ENCODE data around the gene IL37.

Gene IL37

DNA sequence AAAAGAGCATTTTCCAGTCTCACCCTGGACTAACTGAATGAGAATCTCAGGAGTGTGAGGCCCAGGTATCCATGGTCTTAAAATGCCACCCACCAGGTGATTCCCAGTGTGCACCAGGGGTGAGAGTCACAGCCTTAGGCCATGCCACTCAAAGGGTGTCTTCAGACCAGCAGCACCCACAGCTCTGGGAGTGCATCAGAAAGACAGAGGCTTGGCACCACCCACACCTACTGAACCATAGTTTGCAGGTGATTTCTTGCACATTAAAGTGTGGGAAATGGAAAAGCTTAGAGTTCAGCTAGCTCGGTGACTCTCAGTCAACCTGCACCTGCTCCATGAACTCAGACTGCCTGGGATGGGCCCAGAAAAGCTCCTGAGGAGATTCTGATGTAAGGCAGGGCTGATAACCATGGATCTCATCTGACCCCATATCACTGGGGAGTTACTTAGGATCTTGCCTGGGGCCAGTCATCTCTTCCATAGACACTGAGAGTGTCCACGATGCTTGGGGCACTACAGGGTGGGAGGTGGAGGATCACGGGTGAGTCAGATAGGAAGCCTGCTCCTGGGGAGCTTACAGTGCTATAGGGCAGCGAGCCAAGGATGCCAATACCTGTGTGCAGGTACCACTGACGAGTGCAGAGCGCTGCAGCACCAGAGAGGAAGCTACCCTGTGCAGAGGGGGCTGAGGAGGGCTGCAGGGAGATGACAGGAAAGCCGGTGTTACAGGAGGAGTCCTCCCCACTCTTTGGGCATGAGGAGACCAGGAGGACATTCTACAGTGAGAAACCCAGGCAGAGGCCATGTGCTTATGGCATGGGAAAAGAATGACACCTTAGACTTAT is 4.6 kb downstream of the IL37 start:
- Histone ChIP-seq H3K27ac (ENCODE audit: extremely low read depth, low read depth, low read length) (no peak overlapping the region), H3K36me3 (ENCODE audit: control insufficient read depth in 2 of 2, insufficient read depth in 1 of 2, low read length in 2 of 2) (no peaks in the 10 kb centered on the region), H3K9me3 (ENCODE audit: control insufficient read depth, insufficient read depth, low read depth, low read length) (no peaks in the 10 kb centered on the region), H3K4me1 (ENCODE audit: control insufficient read depth, insufficient read depth, low read length) (no peaks in the 10 kb centered on the region), H3K4me3 (ENCODE audit: low read depth, low read length) (no peak overlapping the region)
- ChIA-PET POLR2A (interaction anchor here (0.6 kb wide), 1 partner anchor 108 kb away, joined by 3 read pairs; no protein-coding TSS in a partner anchor), CTCF (interaction anchor here (0.8 to 1.5 kb wide), 3 partner anchors 26 to 167 kb away, joined by 3 to 4 read pairs (median 4); no protein-coding TSS in a partner anchor)
- TF ChIP-seq ZNF311 (tag by site-specific recombination; IDR thresholded peaks at IDR 0.05; ENCODE audit: borderline replicate concordance) = no peak
- TF ChIP-seq SP3 (tag by site-specific recombination; IDR thresholded peaks at IDR 0.05) = no peak
- TF ChIP-seq ZNF16 (tag by site-specific recombination; IDR thresholded peaks at IDR 0.05; ENCODE audit: low read depth) = no peak
- no peak for TF ChIP-seq ZSCAN16 (tag by site-specific recombination; IDR thresholded peaks at IDR 0.05)
- TF ChIP-seq SALL2 (tag by site-specific recombination; IDR thresholded peaks at IDR 0.05; ENCODE audit: borderline replicate concordance) = no peak

DNA sequence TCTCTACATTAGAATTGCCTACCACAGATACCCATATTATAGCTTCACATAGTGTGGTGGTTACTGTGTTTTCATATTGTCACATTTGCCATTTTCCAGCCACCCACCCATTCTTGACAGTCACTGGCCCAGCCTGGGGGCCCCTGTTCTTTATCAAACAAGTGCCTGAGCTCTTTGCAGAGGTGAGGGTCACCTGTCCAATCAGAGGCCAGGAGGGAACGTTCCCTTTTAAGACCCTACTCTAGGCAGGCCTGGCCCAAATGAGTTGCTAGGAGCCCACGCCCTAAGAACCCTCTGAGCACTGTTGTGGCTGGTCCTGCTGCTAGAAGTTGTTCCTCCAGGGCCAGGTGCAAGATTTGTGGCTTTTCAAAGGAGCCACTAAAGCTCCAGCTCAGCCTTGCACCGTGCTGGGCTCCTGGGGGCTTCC is 5.2 kb downstream of the IL37 start:
- TF ChIP-seq ZNF23 (tag by site-specific recombination; IDR thresholded peaks at IDR 0.05; ENCODE audit: borderline replicate concordance) = no peak
- no peak for TF ChIP-seq ZNF10 (tag by site-specific recombination; IDR thresholded peaks at IDR 0.05)
- TF ChIP-seq, protein P1, sequence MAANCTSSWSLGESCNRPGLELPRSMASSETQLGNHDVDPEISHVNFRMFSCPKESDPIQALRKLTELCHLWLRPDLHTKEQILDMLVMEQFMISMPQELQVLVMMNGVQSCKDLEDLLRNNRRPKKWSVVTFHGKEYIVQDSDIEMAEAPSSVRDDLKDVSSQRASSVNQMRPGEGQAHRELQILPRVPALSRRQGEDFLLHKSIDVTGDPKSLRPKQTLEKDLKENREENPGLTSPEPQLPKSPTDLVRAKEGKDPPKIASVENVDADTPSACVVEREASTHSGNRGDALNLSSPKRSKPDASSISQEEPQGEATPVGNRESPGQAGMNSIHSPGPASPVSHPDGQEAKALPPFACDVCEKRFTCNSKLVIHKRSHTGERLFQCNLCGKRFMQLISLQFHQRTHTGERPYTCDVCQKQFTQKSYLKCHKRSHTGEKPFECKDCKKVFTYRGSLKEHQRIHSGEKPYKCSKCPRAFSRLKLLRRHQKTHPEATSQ (tag by site-specific recombination; IDR thresholded peaks at IDR 0.05) = no peak
- no peak for TF ChIP-seq ZNF311 (tag by site-specific recombination; IDR thresholded peaks at IDR 0.05; ENCODE audit: borderline replicate concordance)
- TF ChIP-seq ZNF629 (tag by site-specific recombination; IDR thresholded peaks at IDR 0.05) = no peak
- TF ChIP-seq, protein P2, sequence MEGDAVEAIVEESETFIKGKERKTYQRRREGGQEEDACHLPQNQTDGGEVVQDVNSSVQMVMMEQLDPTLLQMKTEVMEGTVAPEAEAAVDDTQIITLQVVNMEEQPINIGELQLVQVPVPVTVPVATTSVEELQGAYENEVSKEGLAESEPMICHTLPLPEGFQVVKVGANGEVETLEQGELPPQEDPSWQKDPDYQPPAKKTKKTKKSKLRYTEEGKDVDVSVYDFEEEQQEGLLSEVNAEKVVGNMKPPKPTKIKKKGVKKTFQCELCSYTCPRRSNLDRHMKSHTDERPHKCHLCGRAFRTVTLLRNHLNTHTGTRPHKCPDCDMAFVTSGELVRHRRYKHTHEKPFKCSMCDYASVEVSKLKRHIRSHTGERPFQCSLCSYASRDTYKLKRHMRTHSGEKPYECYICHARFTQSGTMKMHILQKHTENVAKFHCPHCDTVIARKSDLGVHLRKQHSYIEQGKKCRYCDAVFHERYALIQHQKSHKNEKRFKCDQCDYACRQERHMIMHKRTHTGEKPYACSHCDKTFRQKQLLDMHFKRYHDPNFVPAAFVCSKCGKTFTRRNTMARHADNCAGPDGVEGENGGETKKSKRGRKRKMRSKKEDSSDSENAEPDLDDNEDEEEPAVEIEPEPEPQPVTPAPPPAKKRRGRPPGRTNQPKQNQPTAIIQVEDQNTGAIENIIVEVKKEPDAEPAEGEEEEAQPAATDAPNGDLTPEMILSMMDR (tag by site-specific recombination; IDR thresholded peaks at IDR 0.05) = no peak
- no peak for TF ChIP-seq KLF7 (tag by site-specific recombination; IDR thresholded peaks at IDR 0.05; ENCODE audit: borderline replicate concordance)
- no peak for TF ChIP-seq YY1 (tag by site-specific recombination; IDR thresholded peaks at IDR 0.05)
- TF ChIP-seq, protein P3, sequence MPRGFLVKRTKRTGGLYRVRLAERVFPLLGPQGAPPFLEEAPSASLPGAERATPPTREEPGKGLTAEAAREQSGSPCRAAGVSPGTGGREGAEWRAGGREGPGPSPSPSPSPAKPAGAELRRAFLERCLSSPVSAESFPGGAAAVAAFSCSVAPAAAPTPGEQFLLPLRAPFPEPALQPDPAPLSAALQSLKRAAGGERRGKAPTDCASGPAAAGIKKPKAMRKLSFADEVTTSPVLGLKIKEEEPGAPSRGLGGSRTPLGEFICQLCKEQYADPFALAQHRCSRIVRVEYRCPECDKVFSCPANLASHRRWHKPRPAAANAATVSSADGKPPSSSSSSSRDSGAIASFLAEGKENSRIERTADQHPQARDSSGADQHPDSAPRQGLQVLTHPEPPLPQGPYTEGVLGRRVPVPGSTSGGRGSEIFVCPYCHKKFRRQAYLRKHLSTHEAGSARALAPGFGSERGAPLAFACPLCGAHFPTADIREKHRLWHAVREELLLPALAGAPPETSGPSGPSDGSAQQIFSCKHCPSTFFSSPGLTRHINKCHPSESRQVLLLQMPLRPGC (tag by site-specific recombination; IDR thresholded peaks at IDR 0.05) = no peak
- TF ChIP-seq, protein P4, sequence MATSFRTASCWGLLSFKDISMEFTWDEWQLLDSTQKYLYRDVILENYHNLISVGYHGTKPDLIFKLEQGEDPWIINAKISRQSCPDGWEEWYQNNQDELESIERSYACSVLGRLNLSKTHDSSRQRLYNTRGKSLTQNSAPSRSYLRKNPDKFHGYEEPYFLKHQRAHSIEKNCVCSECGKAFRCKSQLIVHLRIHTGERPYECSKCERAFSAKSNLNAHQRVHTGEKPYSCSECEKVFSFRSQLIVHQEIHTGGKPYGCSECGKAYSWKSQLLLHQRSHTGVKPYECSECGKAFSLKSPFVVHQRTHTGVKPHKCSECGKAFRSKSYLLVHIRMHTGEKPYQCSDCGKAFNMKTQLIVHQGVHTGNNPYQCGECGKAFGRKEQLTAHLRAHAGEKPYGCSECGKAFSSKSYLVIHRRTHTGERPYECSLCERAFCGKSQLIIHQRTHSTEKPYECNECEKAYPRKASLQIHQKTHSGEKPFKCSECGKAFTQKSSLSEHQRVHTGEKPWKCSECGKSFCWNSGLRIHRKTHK (tag by site-specific recombination; IDR thresholded peaks at IDR 0.05) = no peak
- Histone ChIP-seq H3K27ac (ENCODE audit: extremely low read depth, low read depth, low read length) (no peak overlapping the region), H3K4me3 (ENCODE audit: low read depth, low read length) (no peak overlapping the region), H3K9me3 (ENCODE audit: control insufficient read depth, insufficient read depth, low read depth, low read length) (no peaks in the 10 kb centered on the region), H3K4me1 (ENCODE audit: control insufficient read depth, insufficient read depth, low read length) (no peaks in the 10 kb centered on the region), H3K36me3 (ENCODE audit: control insufficient read depth in 2 of 2, insufficient read depth in 1 of 2, low read length in 2 of 2) (no peaks in the 10 kb centered on the region)
- ChIA-PET POLR2A (no interaction called here), CTCF (interaction anchor here (0.5 to 1.5 kb wide), 4 partner anchors 26 to 429 kb away, joined by 3 to 4 read pairs (median 4); no protein-coding TSS in a partner anchor)
